ENCODE measurements around the gene NUDT15. TPM values are rescaled to one million over a fixed set of nuclear protein-coding genes. Genes with fewer than 3 reads are reported as not detected.
"Not testable (repeated sequence)": the region's sequence is repeated elsewhere in the genome, so short reads cannot be mapped to it uniquely, and the experiment has no call there.

NUDT15 gene
- 10 to 100 TPM; 18.3 to 22.0 (median 21.9) TPM for total RNA-seq

DNA sequence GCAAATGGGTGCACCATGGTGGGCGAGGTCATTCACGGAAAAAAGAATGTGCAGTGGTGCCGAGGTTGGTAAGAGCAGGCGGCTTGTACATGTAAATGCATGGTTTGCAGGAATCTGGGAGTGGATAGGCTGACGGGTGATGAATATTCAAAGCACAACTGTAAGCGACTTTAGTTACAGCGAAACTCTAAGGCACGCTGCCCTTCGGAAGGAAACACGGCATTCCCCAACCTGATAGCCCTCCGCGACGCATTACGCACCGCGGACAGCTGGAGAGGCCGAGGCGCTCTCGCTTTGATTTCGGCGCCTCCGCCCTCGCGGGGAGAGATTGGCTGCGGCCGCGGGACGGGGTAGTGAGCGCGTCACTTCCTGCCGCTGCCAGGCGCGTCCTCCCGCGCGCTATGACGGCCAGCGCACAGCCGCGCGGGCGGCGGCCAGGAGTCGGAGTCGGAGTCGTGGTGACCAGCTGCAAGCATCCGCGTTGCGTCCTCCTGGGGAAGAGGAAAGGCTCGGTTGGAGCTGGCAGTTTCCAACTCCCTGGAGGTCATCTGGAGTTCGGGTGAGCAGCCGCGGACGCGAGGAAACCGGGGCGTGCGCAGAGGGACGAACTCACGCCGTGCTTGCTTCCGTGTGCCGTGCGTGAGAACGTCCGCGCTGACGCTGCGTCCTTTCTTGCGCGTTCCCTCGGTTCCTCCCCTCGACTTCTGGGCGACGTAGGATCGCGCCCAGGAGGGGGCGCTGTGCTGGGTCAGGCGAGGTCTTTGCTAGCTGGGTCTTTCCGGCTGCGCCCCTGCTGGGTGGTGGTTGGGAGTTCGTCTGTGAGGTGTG is at the start of gene NUDT15:
Gene NUDT15 (plus strand): TSS at position 381 of the 828 bp plus-strand sequence. CDS start 21 bp downstream, at position 402.
- Mint-ChIP-seq H3K9me3 (no peaks in the 10 kb centered on the region), H3K4me3 (peak within 1 kb of the TSS; percentile 92), H3K36me3 (ENCODE audit: insufficient read depth) (peaks cover 15% of the 10 kb centered on the region), H3K4me1 (ENCODE audit: low read depth) (peaks cover 30% of the 10 kb centered on the region), H3K27me3 (ENCODE audit: low read depth) (no peaks in the 10 kb centered on the region)
- DNase-seq = peak; percentile 93
- ATAC-seq = peak; percentile 94 to 96

DNA sequence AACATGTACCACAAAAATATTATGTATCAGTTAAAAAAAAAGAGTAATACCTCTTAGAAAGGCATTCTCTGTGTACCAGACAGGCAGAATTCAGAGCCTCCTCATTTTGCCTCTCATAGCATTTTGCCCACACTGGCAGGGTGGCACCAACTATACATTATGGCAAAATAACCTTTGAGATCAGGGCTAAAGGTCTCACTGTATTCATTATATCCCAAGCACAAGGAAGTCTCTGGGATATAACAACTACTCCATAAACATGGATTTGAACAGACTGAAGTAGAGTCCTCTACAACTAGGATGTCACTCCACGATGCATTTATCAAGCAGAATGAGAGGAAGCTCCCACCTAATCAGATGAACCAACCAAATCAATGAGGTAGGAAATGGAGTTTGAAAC is 47.1 kb upstream of the NUDT15 start:
- no peak for DNase-seq
- H3K36me3 Mint-ChIP-seq (ENCODE audit: insufficient read depth) = peaks cover 57% of the 10 kb centered on the region

DNA sequence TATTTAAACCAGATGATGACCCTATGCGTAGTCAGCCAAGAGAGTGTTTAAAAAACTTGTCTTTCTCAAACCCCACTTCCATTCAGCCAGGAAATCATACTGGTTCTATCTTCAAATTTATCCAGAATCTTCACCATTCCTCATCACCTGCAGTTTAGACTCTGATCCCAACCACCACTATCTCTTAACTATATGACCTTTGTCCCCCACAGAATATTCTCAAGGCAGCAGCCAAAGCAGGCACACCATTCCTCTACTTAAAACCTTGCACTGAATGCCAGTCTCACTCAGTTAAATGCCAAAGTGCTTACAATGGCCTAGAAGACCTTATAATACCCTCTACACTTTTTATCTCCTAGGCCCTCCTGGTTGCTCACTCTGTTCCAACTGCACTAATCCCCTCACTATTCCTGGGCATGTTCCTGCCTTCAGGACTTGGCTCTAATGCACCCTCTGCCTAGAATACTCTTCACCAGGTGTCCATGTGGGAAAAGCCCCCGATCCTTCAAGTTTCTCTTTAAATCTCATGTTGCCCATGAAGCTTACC is 46.5 kb upstream of the NUDT15 start:
- H3K4me3 Mint-ChIP-seq = no peak overlapping the region
- DNase-seq (no peak), ATAC-seq (no peak)
- H3K9me3 Mint-ChIP-seq = no peaks in the 10 kb centered on the region
- H3K27me3 Mint-ChIP-seq (ENCODE audit: low read depth) = no peaks in the 10 kb centered on the region
- peaks cover 6% of the 10 kb centered on the region for H3K4me1 Mint-ChIP-seq (ENCODE audit: low read depth)
- peaks cover 52% of the 10 kb centered on the region for H3K36me3 Mint-ChIP-seq (ENCODE audit: insufficient read depth)

More for the DNA sequence above, 47.1 kb upstream of the NUDT15 start:
- ATAC-seq = no peak
- peaks cover 6% of the 10 kb centered on the region for H3K4me1 Mint-ChIP-seq (ENCODE audit: low read depth)
- no peak overlapping the region for H3K4me3 Mint-ChIP-seq
- H3K27me3 Mint-ChIP-seq (ENCODE audit: low read depth) = no peaks in the 10 kb centered on the region
- H3K9me3 Mint-ChIP-seq = no peaks in the 10 kb centered on the region

DNA sequence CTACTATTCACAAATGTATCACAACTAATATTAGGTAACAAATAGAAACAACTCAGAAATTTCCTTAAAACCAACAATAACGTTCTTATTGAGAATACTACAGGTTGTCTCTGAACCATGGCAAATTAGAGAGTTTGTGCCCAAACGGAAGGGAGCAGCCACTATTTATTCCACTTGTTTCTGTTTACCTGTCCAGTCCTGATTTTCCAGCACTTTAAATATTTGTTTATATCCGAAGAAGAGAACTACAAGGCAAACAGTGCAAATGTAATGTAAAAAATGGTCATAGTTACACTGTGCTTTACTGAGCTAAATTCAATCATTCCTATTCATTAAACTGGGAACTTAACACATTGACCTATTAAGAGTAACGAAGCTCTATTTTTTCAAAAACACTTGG is 45.7 kb upstream of the NUDT15 start:
- peaks cover 44% of the 10 kb centered on the region for H3K36me3 Mint-ChIP-seq (ENCODE audit: insufficient read depth)
- no peak for ATAC-seq

GRCh38 chr13:47997384-47997783 is 40.1 kb upstream of the NUDT15 start:
- peaks cover 19% of the 10 kb centered on the region for H3K36me3 Mint-ChIP-seq (ENCODE audit: insufficient read depth)
- peaks cover 32% of the 10 kb centered on the region for H3K4me1 Mint-ChIP-seq (ENCODE audit: low read depth)
- no peak for ATAC-seq
- H3K4me3 Mint-ChIP-seq = peak overlapping the region; percentile 1
- H3K27me3 Mint-ChIP-seq (ENCODE audit: low read depth) = no peaks in the 10 kb centered on the region
- H3K9me3 Mint-ChIP-seq = no peaks in the 10 kb centered on the region
- DNase-seq = no peak

More for the DNA sequence above, 45.7 kb upstream of the NUDT15 start:
- no peaks in the 10 kb centered on the region for H3K9me3 Mint-ChIP-seq
- no peak for DNase-seq
- no peak overlapping the region for H3K4me3 Mint-ChIP-seq
- H3K4me1 Mint-ChIP-seq (ENCODE audit: low read depth) = peaks cover 6% of the 10 kb centered on the region
- H3K27me3 Mint-ChIP-seq (ENCODE audit: low read depth) = no peaks in the 10 kb centered on the region

DNA sequence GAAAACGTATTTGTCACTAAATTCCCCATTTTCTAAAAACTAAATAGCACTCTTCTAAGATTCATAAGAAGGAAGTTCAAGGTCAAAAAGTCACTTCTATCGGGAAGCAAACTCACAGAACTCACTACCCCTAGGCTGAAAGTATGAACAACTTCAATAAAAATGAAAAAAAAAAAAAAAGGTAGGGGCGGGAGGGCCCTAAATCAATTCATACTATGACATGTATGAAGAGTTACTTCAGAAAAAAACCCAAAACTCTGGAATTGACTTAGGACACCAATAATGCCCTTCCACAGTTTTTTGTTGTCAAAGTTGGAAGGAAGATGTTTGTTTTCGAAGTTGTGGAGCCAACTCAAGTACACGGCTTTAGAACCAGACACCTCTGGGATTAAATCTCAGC is 37.6 kb upstream of the NUDT15 start:
- no peak for ATAC-seq
- H3K4me1 Mint-ChIP-seq (ENCODE audit: low read depth) = peaks cover 30% of the 10 kb centered on the region
- no peaks in the 10 kb centered on the region for H3K27me3 Mint-ChIP-seq (ENCODE audit: low read depth)
- H3K36me3 Mint-ChIP-seq (ENCODE audit: insufficient read depth) = peaks cover 3% of the 10 kb centered on the region
- DNase-seq = no peak
- H3K9me3 Mint-ChIP-seq = no peaks in the 10 kb centered on the region
- peak overlapping the region; percentile 96 for H3K4me3 Mint-ChIP-seq

GRCh38 chr13:48000559-48001113 is 36.9 kb upstream of the NUDT15 start:
- DNase-seq (no peak), ATAC-seq (peak; percentile 46 to 49)
- H3K4me1 Mint-ChIP-seq (ENCODE audit: low read depth) = peaks cover 30% of the 10 kb centered on the region
- no peaks in the 10 kb centered on the region for H3K27me3 Mint-ChIP-seq (ENCODE audit: low read depth)
- H3K4me3 Mint-ChIP-seq = peak overlapping the region; percentile 96
- no peaks in the 10 kb centered on the region for H3K9me3 Mint-ChIP-seq
- peaks cover 2% of the 10 kb centered on the region for H3K36me3 Mint-ChIP-seq (ENCODE audit: insufficient read depth)

DNA sequence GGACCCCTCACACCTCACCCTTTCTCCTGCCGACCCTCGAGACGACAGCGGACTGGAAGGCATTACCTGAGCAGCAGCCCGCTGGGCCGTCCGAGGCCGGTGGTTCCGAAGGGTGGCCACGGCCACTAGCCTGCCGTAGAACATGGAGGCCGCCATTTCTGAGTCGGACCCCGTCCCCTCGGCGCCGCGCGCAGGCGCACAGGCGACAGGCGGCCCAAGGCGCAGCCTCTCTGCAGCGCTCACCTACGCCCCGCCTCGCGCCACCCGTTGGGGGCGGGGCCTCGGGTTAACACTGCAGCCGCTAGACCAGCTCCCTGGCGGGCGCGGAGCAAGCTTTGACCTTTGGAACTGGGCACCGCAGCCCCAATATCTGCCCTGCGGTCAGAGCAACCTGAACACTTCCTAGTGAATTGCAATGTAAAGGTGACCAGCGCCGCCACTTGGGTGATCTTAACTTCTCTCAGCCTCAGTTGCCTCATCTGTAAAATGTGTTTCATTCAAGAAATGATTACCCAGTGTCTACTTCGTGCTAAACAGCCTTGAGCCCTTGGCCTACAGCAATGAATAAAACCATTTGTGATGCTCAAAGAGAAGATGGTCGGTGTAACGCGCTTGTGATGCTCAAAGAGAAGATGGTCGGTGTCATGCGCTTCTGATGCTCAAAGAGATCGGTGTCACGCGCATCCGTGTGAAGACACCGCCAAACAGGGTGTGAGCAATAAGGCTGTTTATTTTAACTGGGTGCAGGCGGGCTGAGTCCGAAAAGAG is 36.2 kb upstream of the NUDT15 start, which contains the start of gene SUCLA2:
Gene SUCLA2 (minus strand): TSS at position 160 of the 768 bp plus-strand sequence. CDS start 4 bp downstream, at position 156.
- DNase-seq (peak; percentile 88), ATAC-seq (peak; percentile 99 to 100)
- Mint-ChIP-seq H3K4me3 (peak within 1 kb of the TSS; percentile 96), H3K36me3 (ENCODE audit: insufficient read depth) (peaks cover 2% of the 10 kb centered on the region), H3K4me1 (ENCODE audit: low read depth) (peaks cover 30% of the 10 kb centered on the region), H3K27me3 (ENCODE audit: low read depth) (no peaks in the 10 kb centered on the region), H3K9me3 (no peaks in the 10 kb centered on the region)

- ATAC-seq; H3K9me3 Mint-ChIP-seq; DNase-seq; H3K36me3 Mint-ChIP-seq (ENCODE audit: insufficient read depth); H3K27me3 Mint-ChIP-seq (ENCODE audit: low read depth): not testable (repeated sequence)
- Mint-ChIP-seq H3K4me1 (ENCODE audit: low read depth) (peaks cover 29% of the 10 kb centered on the region), H3K4me3 (peak overlapping the region; percentile 96)
Observed at GRCh38 chr13:48001999-48002398, 35.5 kb upstream of the NUDT15 start.

DNA sequence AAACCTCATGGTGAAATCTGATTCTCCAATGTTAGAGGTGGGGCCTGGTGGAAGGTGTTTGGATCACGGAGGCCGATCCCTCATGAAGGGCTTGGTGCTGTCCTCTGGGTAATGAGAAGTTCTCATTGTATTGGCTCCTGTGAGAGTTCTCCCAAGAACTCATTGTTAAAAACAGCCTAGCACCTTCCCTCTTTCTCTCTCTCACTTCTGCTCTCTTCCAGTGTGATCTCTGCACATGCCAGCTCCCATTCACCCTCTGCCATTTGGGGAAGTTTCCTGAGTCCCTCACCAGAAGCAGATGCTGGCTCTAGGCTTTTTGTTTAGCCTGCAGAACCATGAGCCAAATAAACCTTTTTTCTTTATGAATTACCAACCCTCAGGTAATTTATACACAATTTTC is 33.3 kb upstream of the NUDT15 start:
- Mint-ChIP-seq H3K27me3 (ENCODE audit: low read depth) (no peaks in the 10 kb centered on the region), H3K4me3 (no peak overlapping the region), H3K4me1 (ENCODE audit: low read depth) (peaks cover 17% of the 10 kb centered on the region), H3K9me3 (no peaks in the 10 kb centered on the region), H3K36me3 (ENCODE audit: insufficient read depth) (peaks cover 4% of the 10 kb centered on the region)
- ATAC-seq = no peak
- DNase-seq = no peak

GRCh38 chr13:48006396-48006795 is 31.1 kb upstream of the NUDT15 start:
- Mint-ChIP-seq H3K4me3 (no peak overlapping the region), H3K4me1 (ENCODE audit: low read depth) (peaks cover 5% of the 10 kb centered on the region), H3K9me3 (no peaks in the 10 kb centered on the region), H3K27me3 (ENCODE audit: low read depth) (no peaks in the 10 kb centered on the region), H3K36me3 (ENCODE audit: insufficient read depth) (peaks cover 8% of the 10 kb centered on the region)
- ATAC-seq (no peak), DNase-seq (no peak)

DNA sequence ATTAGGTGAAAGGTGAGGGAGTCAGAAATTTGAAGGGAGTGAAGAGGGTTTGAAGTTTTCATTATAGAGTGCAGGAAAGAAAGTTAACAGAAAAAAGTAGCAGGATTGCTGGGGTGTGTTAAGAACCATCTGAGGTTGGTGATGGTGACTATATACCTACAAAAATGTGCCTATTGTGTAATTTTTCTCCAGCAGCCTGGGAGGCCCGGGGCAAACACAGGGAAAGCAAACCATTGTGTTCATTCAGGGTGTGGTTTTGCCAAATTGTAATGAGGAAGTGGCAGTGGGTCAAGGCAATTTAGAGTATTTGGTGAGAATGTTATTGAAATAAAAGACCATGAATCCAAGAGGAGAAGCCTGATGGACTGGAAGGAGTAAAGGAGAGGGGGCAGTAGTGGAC is 28.2 kb upstream of the NUDT15 start:
- no peak for ATAC-seq
- Mint-ChIP-seq H3K9me3 (no peaks in the 10 kb centered on the region), H3K27me3 (ENCODE audit: low read depth) (no peaks in the 10 kb centered on the region), H3K4me3 (no peak overlapping the region), H3K4me1 (ENCODE audit: low read depth) (no peaks in the 10 kb centered on the region), H3K36me3 (ENCODE audit: insufficient read depth) (peaks cover 17% of the 10 kb centered on the region)
- no peak for DNase-seq

- Mint-ChIP-seq H3K36me3 (ENCODE audit: insufficient read depth) (peaks cover 17% of the 10 kb centered on the region), H3K9me3 (no peaks in the 10 kb centered on the region), H3K4me1 (ENCODE audit: low read depth) (no peaks in the 10 kb centered on the region), H3K4me3 (no peak overlapping the region), H3K27me3 (ENCODE audit: low read depth) (no peaks in the 10 kb centered on the region)
- DNase-seq (no peak), ATAC-seq (no peak)
Observed at GRCh38 chr13:48010698-48011097, 26.8 kb upstream of the NUDT15 start.

DNA sequence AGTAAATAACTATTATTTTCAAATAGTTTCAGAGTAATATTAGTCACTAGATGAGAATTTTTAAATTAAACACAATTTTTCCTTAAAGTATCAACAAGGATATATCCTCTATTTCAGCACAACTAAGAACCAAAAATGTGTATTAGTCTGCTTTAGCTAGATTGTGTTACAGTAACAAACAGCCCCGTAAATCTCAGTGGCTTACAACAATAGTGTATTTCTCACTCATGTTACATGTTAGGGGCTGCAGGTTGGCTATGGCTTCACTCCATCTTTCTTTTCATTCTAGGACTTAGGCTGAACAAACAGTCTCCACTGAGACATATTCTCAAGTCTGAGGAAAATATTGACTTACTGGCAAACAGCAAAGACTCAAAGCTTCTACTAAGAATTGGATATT is 24.9 kb upstream of the NUDT15 start:
- H3K4me1 Mint-ChIP-seq (ENCODE audit: low read depth) = no peaks in the 10 kb centered on the region
- DNase-seq = no peak
- H3K36me3 Mint-ChIP-seq (ENCODE audit: insufficient read depth) = peaks cover 17% of the 10 kb centered on the region
- no peak overlapping the region for H3K4me3 Mint-ChIP-seq
- no peaks in the 10 kb centered on the region for H3K27me3 Mint-ChIP-seq (ENCODE audit: low read depth)
- ATAC-seq = no peak
- no peaks in the 10 kb centered on the region for H3K9me3 Mint-ChIP-seq
